Upper lobe of left lung (tissue), 6 donors: ENCODE measurements around the gene AGFG2. TPM values are rescaled to one million over a fixed set of nuclear protein-coding genes. Genes with fewer than 3 reads are reported as not detected.

ENCODE experiments used
- ATAC-seq, 2 donors: fragments of 200-7000 bp; cut with Tn5 transposase; one replicate each; pipeline ENCODE4 v1.9.1; 2022; ENCODE audit warnings: mild to moderate bottlenecking in 2 of 2, moderate library complexity in 2 of 2; ENCODE audit not compliant: low FRiP score in 2 of 2
- DNase-seq, 2 donors: peaks; one replicate each; pipeline ENCODE4 v3.0.0-alpha.2; 2019 to 2020
- H3K27ac ChIP-seq, 4 donors: fragments of 200-600 bp; sonication (generic); one replicate each; pipeline ENCODE4 v1.5.1; 2016 to 2019
- H3K27me3 ChIP-seq, 4 donors: fragments of 200-600 bp; sonication (generic); one replicate each; pipeline ENCODE4 v1.5.1; 2017 to 2019
- H3K36me3 ChIP-seq, 4 donors: fragments of 200-600 bp; sonication (generic); one replicate each; pipeline ENCODE4 v1.5.1; 2016 to 2019
- H3K4me1 ChIP-seq, 4 donors: fragments of 200-600 bp; sonication (generic); one replicate each; pipeline ENCODE4 v1.5.1; 2018 to 2019
- H3K4me3 ChIP-seq, 4 donors: fragments of 200-600 bp; sonication (generic); one replicate each; pipeline ENCODE4 v1.5.1; 2017 to 2019; ENCODE audit warnings: mild to moderate bottlenecking in 2 of 4, moderate library complexity in 1 of 4
- H3K9me3 ChIP-seq, 4 donors: fragments of 200-600 bp; sonication (generic); one replicate each; pipeline ENCODE4 v1.5.1; 2018 to 2019
- EP300 ChIP-seq, 4 donors: sonication (generic); formaldehyde crosslinking; IDR thresholded peaks; one replicate each; pipeline ENCODE4 v1.5.1; 2017; ENCODE audit warnings: antibody characterized with exemption in 4 of 4, control low read depth in 2 of 4
- POLR2A ChIP-seq, 4 donors: fragments of 450-650 bp; IDR thresholded peaks; one replicate each; pipeline ENCODE4 v1.5.1; 2016 to 2017; ENCODE audit warnings: antibody characterized with exemption in 4 of 4, mild to moderate bottlenecking in 2 of 4
- POLR2AphosphoS5 ChIP-seq, 2 donors: sonication (generic); formaldehyde crosslinking; IDR thresholded peaks; one replicate each; pipeline ENCODE4 v1.5.1; 2017; ENCODE audit warnings: antibody characterized with exemption in 2 of 2
- whole genome bisulfite sequencing, 2 donors: methylation state at CpG; one replicate each; pipeline ENCODE4 v1.1.5; 2017 to 2018; 5-methylcytosine and 5-hydroxymethylcytosine counted together
- total RNA-seq, 6 donors: library from RNA; depleted of rRNA in 4 of 6; stranded (reverse); fragments of >200 nt in 4 of 6; gene quantifications; one replicate each; pipeline versions ENCODE4 v1.1.0 to v1.2.1, GENCODE V29; 2016 to 2021
- TF ChIP-seq, protein P1 (sequence below), 6 experiments: fragments of 450-650 bp in 4 of 6; fragments of 200-600 bp in 2 of 6; sonication (generic) in 2 of 6; IDR thresholded peaks; one replicate each; pipeline ENCODE4 v1.5.1; 2016 to 2019; ENCODE audit warnings: antibody characterized with exemption in 6 of 6
- donor health status: DM: no; HTN: no; CAD: no; lungs with moderate emphysema.
- donor health status: DM: no; HTN: yes; CAD: no; lungs with severe emphysema.

Gene AGFG2
- total RNA-seq, 6 donors from 2014 or later = 14.3 to 33.1 (median 20.4) TPM

DNA sequence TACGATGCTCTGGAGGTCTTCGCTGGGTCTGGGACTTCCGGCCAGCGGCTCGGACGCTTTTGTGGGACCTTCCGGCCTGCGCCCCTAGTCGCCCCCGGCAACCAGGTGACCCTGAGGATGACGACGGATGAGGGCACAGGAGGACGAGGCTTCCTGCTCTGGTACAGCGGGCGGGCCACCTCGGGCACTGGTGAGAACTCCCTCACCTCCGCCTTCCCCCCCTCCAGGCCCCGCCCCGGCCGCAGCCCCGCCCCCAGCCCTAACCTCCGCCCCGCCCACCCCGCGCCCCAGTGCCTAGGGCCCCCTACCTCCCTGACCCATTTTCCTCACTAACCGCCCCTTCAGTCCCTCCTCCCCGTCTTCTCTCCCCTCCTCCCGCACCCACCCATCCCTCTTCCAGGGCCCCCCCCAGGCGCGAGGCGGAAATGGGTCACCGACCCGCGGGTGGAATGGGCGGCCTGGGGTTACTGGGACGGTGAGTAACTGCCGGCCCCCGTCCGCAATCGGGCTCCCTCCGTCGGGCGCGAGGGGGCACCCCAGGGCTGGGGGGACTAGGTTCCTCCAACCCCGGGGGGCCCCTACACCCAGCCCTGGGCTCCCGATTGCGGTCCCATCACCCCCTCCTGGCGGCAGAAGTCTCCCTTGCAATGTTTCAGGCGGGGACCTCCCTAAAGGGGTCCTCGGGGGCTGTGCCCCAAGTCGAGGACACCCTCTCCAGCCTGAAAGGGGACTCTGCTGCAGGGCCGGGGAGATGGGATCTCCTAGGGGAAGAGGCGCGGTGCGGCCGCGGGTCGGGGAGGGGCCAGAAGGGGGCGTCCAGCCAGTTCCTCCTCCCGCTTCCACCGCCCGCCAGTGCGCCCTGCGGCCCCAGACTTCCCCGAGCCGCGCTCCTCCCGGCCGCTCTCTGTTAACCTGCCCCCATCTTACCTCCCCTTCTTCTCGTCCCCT, 65.3 kb downstream of the AGFG2 start:
- WGBS, 2 donors = 0% methylated on average over 16 to 50 of the region's 70 CpGs

DNA sequence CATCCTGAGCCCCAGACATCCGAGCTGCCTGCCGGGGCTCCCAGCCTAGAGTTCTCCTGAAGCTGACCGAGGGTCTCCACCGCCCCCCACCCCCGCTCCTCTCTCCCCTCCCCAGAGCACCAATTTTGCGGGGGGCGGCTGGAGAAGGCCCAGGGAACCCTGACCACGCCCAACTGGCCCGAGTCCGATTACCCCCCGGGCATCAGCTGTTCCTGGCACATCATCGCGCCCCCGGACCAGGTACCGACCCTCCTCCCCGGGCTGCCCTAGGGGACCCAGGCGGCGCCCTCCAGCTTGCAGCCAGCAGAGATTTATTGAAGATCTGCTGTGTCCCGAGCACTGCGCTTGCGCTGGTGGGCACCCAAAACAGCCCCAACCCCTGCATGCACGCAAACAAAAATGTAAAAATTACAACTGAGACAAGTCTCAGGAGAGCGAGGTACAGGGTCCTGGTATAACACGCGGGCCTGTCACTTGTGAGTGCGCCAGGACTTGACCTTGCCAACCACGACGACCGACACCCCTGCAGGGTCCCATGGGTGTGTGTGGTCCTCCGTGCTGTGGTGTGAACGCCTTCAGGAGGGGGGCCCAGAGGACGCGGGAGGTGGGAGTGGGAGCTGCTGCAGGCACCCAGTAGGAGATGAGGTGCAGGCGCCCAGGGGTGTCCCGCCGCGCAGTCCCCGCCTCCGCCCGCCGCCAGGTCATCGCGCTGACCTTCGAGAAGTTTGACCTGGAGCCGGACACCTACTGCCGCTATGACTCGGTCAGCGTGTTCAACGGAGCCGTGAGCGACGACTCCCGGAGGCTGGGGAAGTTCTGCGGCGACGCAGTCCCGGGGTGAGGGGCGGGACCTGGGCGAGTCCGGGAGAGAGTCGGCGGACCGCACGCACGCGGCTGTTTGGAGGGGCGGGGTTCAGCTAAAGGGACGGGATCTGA, 66.2 kb downstream of the AGFG2 start:
- TF ChIP-seq POLR2A (IDR thresholded peaks at IDR 0.05) = no peak

More for the DNA sequence above, 65.3 kb downstream of the AGFG2 start:
- Histone ChIP-seq H3K27me3 (no peaks in the 10 kb centered on the region), H3K4me3 (peak overlapping the region; percentile 70 to 89 (median 75)), H3K9me3 (no peaks in the 10 kb centered on the region), H3K36me3 (no peaks in the 10 kb centered on the region), H3K27ac (peak overlapping the region; percentile 59 to 88 (median 76)), H3K4me1 (peaks cover 15 to 42% (median 29%) of the 10 kb centered on the region in 4 donors)
- ATAC-seq (peak; percentile 83 to 88), DNase-seq (peak; percentile 80 to 95)
- TF ChIP-seq POLR2AphosphoS5 (IDR thresholded peaks at IDR 0.05) = peak in 1 of 2 donors; percentile 73
- TF ChIP-seq, protein P1, sequence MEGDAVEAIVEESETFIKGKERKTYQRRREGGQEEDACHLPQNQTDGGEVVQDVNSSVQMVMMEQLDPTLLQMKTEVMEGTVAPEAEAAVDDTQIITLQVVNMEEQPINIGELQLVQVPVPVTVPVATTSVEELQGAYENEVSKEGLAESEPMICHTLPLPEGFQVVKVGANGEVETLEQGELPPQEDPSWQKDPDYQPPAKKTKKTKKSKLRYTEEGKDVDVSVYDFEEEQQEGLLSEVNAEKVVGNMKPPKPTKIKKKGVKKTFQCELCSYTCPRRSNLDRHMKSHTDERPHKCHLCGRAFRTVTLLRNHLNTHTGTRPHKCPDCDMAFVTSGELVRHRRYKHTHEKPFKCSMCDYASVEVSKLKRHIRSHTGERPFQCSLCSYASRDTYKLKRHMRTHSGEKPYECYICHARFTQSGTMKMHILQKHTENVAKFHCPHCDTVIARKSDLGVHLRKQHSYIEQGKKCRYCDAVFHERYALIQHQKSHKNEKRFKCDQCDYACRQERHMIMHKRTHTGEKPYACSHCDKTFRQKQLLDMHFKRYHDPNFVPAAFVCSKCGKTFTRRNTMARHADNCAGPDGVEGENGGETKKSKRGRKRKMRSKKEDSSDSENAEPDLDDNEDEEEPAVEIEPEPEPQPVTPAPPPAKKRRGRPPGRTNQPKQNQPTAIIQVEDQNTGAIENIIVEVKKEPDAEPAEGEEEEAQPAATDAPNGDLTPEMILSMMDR (IDR thresholded peaks at IDR 0.05) = peak in 5 of 6 experiments; percentile 53 to 66 (median 62)
- no peak for TF ChIP-seq EP300 (IDR thresholded peaks at IDR 0.05)
- peak in 1 of 4 donors; percentile 67 for TF ChIP-seq POLR2A (IDR thresholded peaks at IDR 0.05)

DNA sequence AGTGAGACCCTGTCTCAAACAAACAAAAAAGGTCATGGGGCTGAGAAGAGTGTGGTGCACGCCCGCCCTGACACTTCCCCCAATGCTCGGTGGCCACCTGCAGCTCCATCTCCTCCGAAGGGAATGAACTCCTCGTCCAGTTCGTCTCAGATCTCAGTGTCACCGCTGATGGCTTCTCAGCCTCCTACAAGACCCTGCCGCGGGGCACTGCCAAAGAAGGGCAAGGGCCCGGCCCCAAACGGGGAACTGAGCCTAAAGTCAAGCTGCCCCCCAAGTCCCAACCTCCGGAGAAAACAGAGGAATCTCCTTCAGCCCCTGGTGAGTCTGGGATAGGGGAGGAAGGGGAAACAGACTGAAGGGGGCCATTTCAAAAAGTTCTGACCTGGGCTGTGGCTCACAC, 67.3 kb downstream of the AGFG2 start:
- 89 to 93% methylated on average over 9 to 12 of the region's 12 CpGs for WGBS, 2 donors

More for the DNA sequence above, 66.2 kb downstream of the AGFG2 start:
- no peaks in the 10 kb centered on the region for H3K36me3 ChIP-seq
- DNase-seq (peak; percentile 62 to 89), ATAC-seq (peak; percentile 12 to 42)
- H3K27ac ChIP-seq = peak overlapping the region; percentile 59 to 88 (median 76)
- peaks cover 15 to 42% (median 29%) of the 10 kb centered on the region in 4 donors for H3K4me1 ChIP-seq
- H3K27me3 ChIP-seq = no peaks in the 10 kb centered on the region
- peak overlapping the region in 3 of 4 donors; percentile 71 to 89 (median 79) for H3K4me3 ChIP-seq
- WGBS, 2 donors = 10 to 17% methylated on average over 30 to 51 of the region's 68 CpGs
- no peaks in the 10 kb centered on the region for H3K9me3 ChIP-seq

DNA sequence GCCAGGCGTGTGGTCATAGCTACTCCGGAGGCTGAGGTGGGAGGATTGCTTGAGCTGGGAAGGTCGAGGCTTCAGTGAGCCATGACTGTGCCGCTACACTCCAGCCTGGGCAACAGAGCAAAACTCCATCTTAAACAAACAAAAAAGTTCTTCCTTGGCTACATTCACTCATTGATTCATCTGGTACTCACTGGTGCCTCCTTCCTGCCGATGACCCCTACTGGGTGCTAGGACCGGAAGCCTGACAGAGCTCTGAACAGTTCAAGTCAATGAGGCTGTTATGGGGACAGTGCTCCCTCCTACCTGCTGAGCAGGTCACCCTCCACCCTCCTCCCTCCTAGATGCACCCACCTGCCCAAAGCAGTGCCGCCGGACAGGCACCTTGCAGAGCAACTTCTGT, 68.1 kb downstream of the AGFG2 start:
- Histone ChIP-seq H3K27me3 (no peaks in the 10 kb centered on the region), H3K9me3 (no peaks in the 10 kb centered on the region), H3K4me3 (no peak overlapping the region), H3K4me1 (peaks cover 15 to 45% (median 29%) of the 10 kb centered on the region in 4 donors), H3K36me3 (no peaks in the 10 kb centered on the region), H3K27ac (no peak overlapping the region)
- DNase-seq (no peak), ATAC-seq (no peak)
- TF ChIP-seq POLR2A (IDR thresholded peaks at IDR 0.05) (no peak), POLR2AphosphoS5 (IDR thresholded peaks at IDR 0.05) (no peak), EP300 (IDR thresholded peaks at IDR 0.05) (no peak)
- TF ChIP-seq, protein P1 (IDR thresholded peaks at IDR 0.05) = no peak
- 84 to 90% methylated on average over 8 of the region's 8 CpGs for WGBS, 2 donors

More for the DNA sequence above, 67.3 kb downstream of the AGFG2 start:
- no peak for DNase-seq
- Histone ChIP-seq H3K4me1 (peaks cover 15 to 45% (median 29%) of the 10 kb centered on the region in 4 donors), H3K27ac (no peak overlapping the region), H3K27me3 (no peaks in the 10 kb centered on the region), H3K4me3 (no peak overlapping the region), H3K36me3 (no peaks in the 10 kb centered on the region), H3K9me3 (no peaks in the 10 kb centered on the region)
- no peak for TF ChIP-seq POLR2AphosphoS5 (IDR thresholded peaks at IDR 0.05)
- no peak for ATAC-seq

DNA sequence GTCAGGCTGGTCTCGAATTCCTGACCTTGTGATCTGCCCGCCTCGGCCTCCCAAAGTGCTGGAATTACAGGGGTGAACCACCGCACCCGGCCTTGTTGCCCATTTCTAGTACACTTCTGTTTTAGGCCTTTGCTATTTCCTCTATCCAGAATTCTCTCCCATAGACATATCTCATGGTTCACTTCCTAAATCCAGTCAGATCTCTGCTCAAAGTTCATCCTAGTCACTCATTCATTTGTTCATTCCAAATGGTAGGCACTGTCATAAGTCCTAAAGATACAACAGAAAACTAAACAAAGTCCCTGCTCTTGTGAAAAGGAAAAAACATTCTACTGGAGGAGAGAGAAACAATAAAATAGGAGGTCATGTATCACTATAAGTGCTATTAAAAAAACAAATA, 71.0 kb downstream of the AGFG2 start:
- no peak overlapping the region for H3K27ac ChIP-seq
- no peak for ATAC-seq
- peaks cover 16 to 28% (median 18%) of the 10 kb centered on the region in 4 donors for H3K4me1 ChIP-seq

More for the DNA sequence above, 71.0 kb downstream of the AGFG2 start:
- 83 to 91% methylated on average over 5 of the region's 5 CpGs for WGBS, 2 donors
- Histone ChIP-seq H3K36me3 (peaks cover 0 to 3% (median under 1%) of the 10 kb centered on the region in 4 donors), H3K4me3 (no peak overlapping the region), H3K27me3 (no peaks in the 10 kb centered on the region), H3K9me3 (no peaks in the 10 kb centered on the region)
- no peak for DNase-seq
- TF ChIP-seq EP300 (IDR thresholded peaks at IDR 0.05) (no peak), POLR2A (IDR thresholded peaks at IDR 0.05) (no peak), POLR2AphosphoS5 (IDR thresholded peaks at IDR 0.05) (no peak)
- TF ChIP-seq, protein P1 (IDR thresholded peaks at IDR 0.05) = no peak
